A673 (cell line): ENCODE results near the gene GABRP. TPM values are rescaled to one million over a fixed set of nuclear protein-coding genes. Genes with fewer than 3 reads are reported as not detected.

Experiments used
- BruUV-seq: library from RNA; stranded (reverse); fragments of 400-500 nt; replicated peaks from 2 replicates; lab custom pipeline; 2021; lab: Mats Ljungman, UMichigan
- CTCF ChIA-PET: fragments of 300-600 bp; sonication (Branson Sonifier 250); formaldehyde crosslinking; loops from one replicate; lab custom pipeline; 2022; ENCODE audit warnings: antibody characterized with exemption; lab: Charles Lee
- POLR2A ChIA-PET: fragments of 300-600 bp; sonication (Branson Sonifier 250); formaldehyde crosslinking; loops from one replicate; lab custom pipeline; 2022; ENCODE audit warnings: antibody characterized with exemption; ENCODE audit not compliant: low non-redundant PET; lab: Charles Lee
- DNase-seq: peaks from one replicate; pipeline ENCODE4 v3.0.0-alpha.2; 2015; ENCODE audit warnings: low spot score
- H3K27ac ChIP-seq: fragments of 200-600 bp; sonication (generic); 2 replicates; pipeline ENCODE4 v1.5.1; 2016; ENCODE audit warnings: mixed run types, low read depth, mild to moderate bottlenecking, mixed read lengths, antibody characterized with exemption, low read length; ENCODE audit not compliant: poor library complexity, severe bottlenecking
- H3K27me3 ChIP-seq: fragments of 200-600 bp; sonication (generic); replicated peaks from 2 replicates; pipeline ENCODE4 v1.6.1; 2017; ENCODE audit warnings: mixed run types, low read depth, mild to moderate bottlenecking, mixed read lengths, antibody characterized with exemption, low read length; ENCODE audit not compliant: insufficient read depth, poor library complexity
- H3K36me3 ChIP-seq: fragments of 200-600 bp; sonication (generic); 2 replicates; pipeline ENCODE4 v1.6.1; 2016; ENCODE audit warnings: mixed run types, mild to moderate bottlenecking, mixed read lengths, antibody characterized with exemption, low read length; ENCODE audit not compliant: insufficient read depth, poor library complexity, severe bottlenecking
- H3K4me1 ChIP-seq: fragments of 200-600 bp; sonication (generic); 2 replicates; pipeline ENCODE4 v1.6.1; 2017; ENCODE audit warnings: mixed run types, mild to moderate bottlenecking, mixed read lengths, antibody characterized with exemption, low read length; ENCODE audit not compliant: insufficient read depth, poor library complexity, severe bottlenecking
- H3K4me3 ChIP-seq: fragments of 200-600 bp; sonication (generic); 2 replicates; pipeline ENCODE4 v1.5.1; 2016; ENCODE audit warnings: low read depth, mixed run types, mild to moderate bottlenecking, mixed read lengths, low read length; ENCODE audit not compliant: poor library complexity, severe bottlenecking
- H3K9me3 ChIP-seq: fragments of 200-600 bp; sonication (generic); 2 replicates; pipeline ENCODE4 v1.6.1; 2016; ENCODE audit warnings: mixed run types, low read depth, mild to moderate bottlenecking, mixed read lengths, antibody characterized with exemption, low read length; ENCODE audit not compliant: poor library complexity, severe bottlenecking
- CTCF ChIP-seq: fragments of 300-800, 200-600 bp; sonication (generic); conservative IDR thresholded peaks from 2 replicates; pipeline ENCODE4 v1.5.1; 2017; ENCODE audit warnings: low read depth, mild to moderate bottlenecking, antibody characterized with exemption, low read length, moderate library complexity, mixed read lengths
- EZH2 ChIP-seq: fragments of 200-600 bp; sonication (generic); IDR thresholded peaks from 2 replicates; pipeline ENCODE4 v1.6.1; 2017; ENCODE audit warnings: borderline replicate concordance, low read depth, mild to moderate bottlenecking, mixed read lengths, antibody characterized with exemption, low read length; ENCODE audit not compliant: poor library complexity, severe bottlenecking
- intact Hi-C: fragments of 100-400 bp; cut with micrococcal nuclease; formaldehyde crosslinking; loops from one replicate; pipeline ENCODE4 v1.10.0; 2022; ENCODE audit not compliant: unreplicated experiment
- total RNA-seq: library from RNA; stranded (reverse); gene quantifications from 2 replicates; pipeline ENCODE4 v1.2.3, GENCODE V29; 2021

The GABRP gene
- total RNA-seq, 1 experiment from 2014 or later = 0.09 TPM

- Histone ChIP-seq H3K27me3 (peaks cover 15% of the 10 kb centered on the region), H3K27ac (no peak overlapping the region), H3K4me3 (no peak overlapping the region), H3K36me3 (no peaks in the 10 kb centered on the region), H3K4me1 (no peaks in the 10 kb centered on the region), H3K9me3 (no peaks in the 10 kb centered on the region)
- TF ChIP-seq EZH2 (no peak), CTCF (no peak)
- intact Hi-C loops = no loop called here
- no peak for DNase-seq
- ChIA-PET CTCF (no interaction called here), POLR2A (no interaction called here)
- no TSS peak for BruUV-seq
Observed at GRCh38 chr5:170774831-170775230, 8.7 kb upstream of the GABRP start.

- peaks cover 4% of the 10 kb centered on the region for H3K27me3 ChIP-seq
- H3K27ac ChIP-seq = no peak overlapping the region
- no peak for DNase-seq
- ChIA-PET CTCF (no interaction called here), POLR2A (no interaction called here)
- no TSS peak for BruUV-seq
- TF ChIP-seq EZH2 (no peak), CTCF (no peak)
- no peaks in the 10 kb centered on the region for H3K4me1 ChIP-seq
- no peaks in the 10 kb centered on the region for H3K9me3 ChIP-seq
- H3K36me3 ChIP-seq = no peaks in the 10 kb centered on the region
- intact Hi-C loops = no loop called here
- no peak overlapping the region for H3K4me3 ChIP-seq
Observed at GRCh38 chr5:170781946-170782345, 1.6 kb upstream of the GABRP start.

GRCh38 chr5:170782438-170782837, 1.1 kb upstream of the GABRP start:
- TF ChIP-seq CTCF (no peak), EZH2 (no peak)
- H3K36me3 ChIP-seq = no peaks in the 10 kb centered on the region
- DNase-seq = no peak
- ChIA-PET POLR2A (no interaction called here), CTCF (no interaction called here)
- H3K4me1 ChIP-seq = no peaks in the 10 kb centered on the region
- H3K9me3 ChIP-seq = no peaks in the 10 kb centered on the region
- H3K27me3 ChIP-seq = peaks cover 4% of the 10 kb centered on the region
- no peak overlapping the region for H3K4me3 ChIP-seq
- no TSS peak for BruUV-seq
- intact Hi-C loops = no loop called here
- no peak overlapping the region for H3K27ac ChIP-seq
